Measurements from ENCODE around the gene SLC36A2. TPM values are rescaled to one million over a fixed set of nuclear protein-coding genes. Genes with fewer than 3 reads are reported as not detected.

SLC36A2 gene
- total RNA-seq, 1 donor from 2014 or later, result 0.16 TPM

GRCh38 chr5:151332857-151333256 lies 14.5 kb downstream of the SLC36A2 start:
- no peaks in the 10 kb centered on the region for H3K27me3 ChIP-seq (ENCODE audit: low read depth)
- H3K4me3 ChIP-seq, result no peak overlapping the region
- H3K27ac ChIP-seq (replicated peaks), result no peak overlapping the region
- TF ChIP-seq CTCF (IDR thresholded peaks at IDR 0.05; ENCODE audit: borderline replicate concordance), result no peak
- intact Hi-C loops (cut with micrococcal nuclease), result no loop called here
- DNase-seq, result no peak
- H3K36me3 ChIP-seq, result no peaks in the 10 kb centered on the region
- H3K9me3 ChIP-seq (replicated peaks), result no peaks in the 10 kb centered on the region
- H3K4me1 ChIP-seq, result no peaks in the 10 kb centered on the region

GRCh38 chr5:151328734-151329133 lies 18.6 kb downstream of the SLC36A2 start:
- no peak for TF ChIP-seq CTCF (IDR thresholded peaks at IDR 0.05; ENCODE audit: borderline replicate concordance)
- no peaks in the 10 kb centered on the region for H3K4me1 ChIP-seq
- no peak overlapping the region for H3K27ac ChIP-seq (replicated peaks)
- no peak for DNase-seq
- no peaks in the 10 kb centered on the region for H3K36me3 ChIP-seq
- no peak overlapping the region for H3K4me3 ChIP-seq
- intact Hi-C loops (cut with micrococcal nuclease), result no loop called here
- H3K27me3 ChIP-seq (ENCODE audit: low read depth), result peaks cover 17% of the 10 kb centered on the region
- H3K9me3 ChIP-seq (replicated peaks), result no peaks in the 10 kb centered on the region

- DNase-seq, result no peak
- TF ChIP-seq CTCF (IDR thresholded peaks at IDR 0.05; ENCODE audit: borderline replicate concordance), result no peak
- H3K27ac ChIP-seq (replicated peaks), result no peak overlapping the region
- H3K4me1 ChIP-seq, result no peaks in the 10 kb centered on the region
- no peaks in the 10 kb centered on the region for H3K9me3 ChIP-seq (replicated peaks)
- no peaks in the 10 kb centered on the region for H3K36me3 ChIP-seq
- no peak overlapping the region for H3K4me3 ChIP-seq
- peaks cover 17% of the 10 kb centered on the region for H3K27me3 ChIP-seq (ENCODE audit: low read depth)
- intact Hi-C loops (cut with micrococcal nuclease), result no loop called here
Measured at GRCh38 chr5:151327585-151327984, 19.8 kb downstream of the SLC36A2 start.

GRCh38 chr5:151326266-151326665 lies 21.1 kb downstream of the SLC36A2 start:
- H3K36me3 ChIP-seq, result no peaks in the 10 kb centered on the region
- H3K9me3 ChIP-seq (replicated peaks), result no peaks in the 10 kb centered on the region
- no peak for DNase-seq
- H3K4me1 ChIP-seq, result no peaks in the 10 kb centered on the region
- H3K27ac ChIP-seq (replicated peaks), result no peak overlapping the region
- no peak for TF ChIP-seq CTCF (IDR thresholded peaks at IDR 0.05; ENCODE audit: borderline replicate concordance)
- H3K27me3 ChIP-seq (ENCODE audit: low read depth), result peaks cover 17% of the 10 kb centered on the region
- intact Hi-C loops (cut with micrococcal nuclease), result no loop called here
- H3K4me3 ChIP-seq, result no peak overlapping the region

- H3K4me1 ChIP-seq, result peaks cover 9% of the 10 kb centered on the region
- no peak for TF ChIP-seq CTCF (IDR thresholded peaks at IDR 0.05; ENCODE audit: borderline replicate concordance)
- intact Hi-C loops (cut with micrococcal nuclease), result no loop called here
- no peaks in the 10 kb centered on the region for H3K9me3 ChIP-seq (replicated peaks)
- peaks cover 12% of the 10 kb centered on the region for H3K27me3 ChIP-seq (ENCODE audit: low read depth)
- no peak overlapping the region for H3K27ac ChIP-seq (replicated peaks)
- H3K36me3 ChIP-seq, result no peaks in the 10 kb centered on the region
- no peak overlapping the region for H3K4me3 ChIP-seq
- no peak for DNase-seq
Measured at GRCh38 chr5:151320481-151320880, 26.9 kb downstream of the SLC36A2 start.

Data from left ventricle myocardium inferior (tissue), 1 donor.